Esophagus muscularis mucosa (tissue), 3 donors: ENCODE results near the gene CNTNAP2.

ENCODE experiments used
- POLR2AphosphoS5 ChIP-seq, 2 donors: sonication (generic); formaldehyde crosslinking; IDR thresholded peaks; one replicate each; pipeline ENCODE4 v1.6.1; 2017; ENCODE audit warnings: antibody characterized with exemption in 2 of 2
- TF ChIP-seq, protein P1 (sequence below), 3 experiments: fragments of 200-600 bp in 2 of 3; fragments of 450-650 bp in 1 of 3; sonication (generic) in 2 of 3; IDR thresholded peaks; one replicate each; pipeline ENCODE4 v1.5.1; 2017 to 2019; ENCODE audit warnings: antibody characterized with exemption in 3 of 3, mild to moderate bottlenecking in 2 of 3, moderate library complexity in 1 of 3

DNA sequence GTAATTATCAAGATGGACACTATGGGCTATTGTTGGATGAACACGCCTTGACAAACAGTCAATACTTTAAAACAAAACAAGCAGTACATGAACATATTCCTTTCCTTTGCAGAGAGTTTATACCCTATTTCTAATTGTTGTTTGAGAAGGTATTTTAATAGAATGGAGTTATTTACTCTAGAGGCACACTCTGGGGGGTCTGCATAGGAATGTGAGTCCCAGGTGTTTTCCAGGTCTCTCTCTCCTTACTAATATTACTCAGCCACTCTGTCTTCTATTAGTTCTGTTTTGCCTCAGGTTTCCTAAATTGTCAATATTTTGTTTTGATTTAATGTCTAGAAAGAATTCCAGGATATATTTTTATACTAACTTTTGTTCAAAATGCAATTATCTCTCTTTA, 1091.4 kb downstream of the CNTNAP2 start:
- TF ChIP-seq, protein P1, sequence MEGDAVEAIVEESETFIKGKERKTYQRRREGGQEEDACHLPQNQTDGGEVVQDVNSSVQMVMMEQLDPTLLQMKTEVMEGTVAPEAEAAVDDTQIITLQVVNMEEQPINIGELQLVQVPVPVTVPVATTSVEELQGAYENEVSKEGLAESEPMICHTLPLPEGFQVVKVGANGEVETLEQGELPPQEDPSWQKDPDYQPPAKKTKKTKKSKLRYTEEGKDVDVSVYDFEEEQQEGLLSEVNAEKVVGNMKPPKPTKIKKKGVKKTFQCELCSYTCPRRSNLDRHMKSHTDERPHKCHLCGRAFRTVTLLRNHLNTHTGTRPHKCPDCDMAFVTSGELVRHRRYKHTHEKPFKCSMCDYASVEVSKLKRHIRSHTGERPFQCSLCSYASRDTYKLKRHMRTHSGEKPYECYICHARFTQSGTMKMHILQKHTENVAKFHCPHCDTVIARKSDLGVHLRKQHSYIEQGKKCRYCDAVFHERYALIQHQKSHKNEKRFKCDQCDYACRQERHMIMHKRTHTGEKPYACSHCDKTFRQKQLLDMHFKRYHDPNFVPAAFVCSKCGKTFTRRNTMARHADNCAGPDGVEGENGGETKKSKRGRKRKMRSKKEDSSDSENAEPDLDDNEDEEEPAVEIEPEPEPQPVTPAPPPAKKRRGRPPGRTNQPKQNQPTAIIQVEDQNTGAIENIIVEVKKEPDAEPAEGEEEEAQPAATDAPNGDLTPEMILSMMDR (IDR thresholded peaks at IDR 0.05), result no peak
- TF ChIP-seq POLR2AphosphoS5 (IDR thresholded peaks at IDR 0.05), result no peak
